DND-41 (cell line): ENCODE results near the gene PKD2.

Experiments used
- CTCF ChIP-seq: IDR thresholded peaks from 2 replicates; pipeline ENCODE4 v1.5.1; 2012; ENCODE audit warnings: borderline replicate concordance, low read length, moderate library complexity, mild to moderate bottlenecking; ENCODE audit not compliant: poor library complexity, severe bottlenecking; ENCODE audit errors: extremely low read depth
- EZH2 ChIP-seq: IDR thresholded peaks from 3 replicates; pipeline ENCODE4 v1.6.1; 2012; ENCODE audit warnings: borderline replicate concordance, low read depth, mild to moderate bottlenecking, moderate library complexity, low read length, inconsistent platforms; ENCODE audit not compliant: severe bottlenecking

- TF ChIP-seq EZH2, result no peak
- no peak for TF ChIP-seq CTCF
Measured at GRCh38 chr4:88014386-88014905, 7.0 kb downstream of the PKD2 start.
